Breast epithelium (tissue), 4 donors: ENCODE results near the gene CCDC85A. TPM values are rescaled to one million over a fixed set of nuclear protein-coding genes. Genes with fewer than 3 reads are reported as not detected.

Experiments
- DNase-seq, 2 donors: peaks; one replicate each; pipeline ENCODE4 v3.0.0-alpha.2; 2019; ENCODE audit warnings: low spot score in 2 of 2
- H3K27ac ChIP-seq, 2 donors: fragments of 200-600 bp; sonication (generic) in 1 of 2; one replicate each; pipeline ENCODE4 v1.5.1; 2016 to 2019; ENCODE audit warnings: mild to moderate bottlenecking in 1 of 2
- H3K27me3 ChIP-seq, 2 donors: fragments of 200-600 bp; sonication (generic) in 1 of 2; one replicate each; pipeline versions ENCODE4 v1.5.1 to v1.6.0; 2017 to 2019; ENCODE audit warnings: control low read depth in 1 of 2, mild to moderate bottlenecking in 1 of 2
- H3K36me3 ChIP-seq: fragments of 200-600 bp; one replicate; pipeline ENCODE4 v1.5.1; 2019
- H3K4me1 ChIP-seq, 2 donors: fragments of 200-600 bp; sonication (generic); one replicate each; pipeline ENCODE4 v1.5.1; 2016 to 2019; ENCODE audit warnings: control low read depth in 1 of 2
- H3K4me3 ChIP-seq, 3 donors: fragments of 200-600 bp; sonication (generic); 1 replicate in 2 of 3; 2 replicates in 1 of 3; pipeline ENCODE4 v1.5.1; 2016 to 2019; ENCODE audit warnings: mild to moderate bottlenecking in 3 of 3, moderate library complexity in 2 of 3
- H3K9me3 ChIP-seq, 2 donors: fragments of 200-600 bp; sonication (generic) in 1 of 2; one replicate each; pipeline ENCODE4 v1.5.1; 2016 to 2019; ENCODE audit warnings: control low read depth in 1 of 2
- CTCF ChIP-seq, 3 donors: fragments of 450-650 bp; IDR thresholded peaks; one replicate each; pipeline ENCODE4 v1.5.1; 2016 to 2017; ENCODE audit warnings: antibody characterized with exemption in 3 of 3, mild to moderate bottlenecking in 3 of 3, moderate library complexity in 3 of 3
- POLR2A ChIP-seq: fragments of 450-650 bp; IDR thresholded peaks from one replicate; pipeline ENCODE4 v1.6.1; 2016; ENCODE audit warnings: antibody characterized with exemption, mild to moderate bottlenecking, moderate library complexity
- POLR2AphosphoS5 ChIP-seq, 3 donors: sonication (generic); formaldehyde crosslinking; IDR thresholded peaks; one replicate each; pipeline ENCODE4 v1.6.1; 2017; ENCODE audit warnings: antibody characterized with exemption in 3 of 3
- intact Hi-C: fragments of 100-400 bp; cut with DNase I; formaldehyde crosslinking; loops from one replicate; pipeline ENCODE4 v1.15.1; 2023; ENCODE audit warnings: low total_unique reads
- total RNA-seq, 3 donors: library from RNA; depleted of rRNA; stranded (reverse); fragments of >200 nt; gene quantifications; one replicate each; pipeline ENCODE4 v1.1.0, GENCODE V29; 2016

Gene CCDC85A
- total RNA-seq, 3 donors from 2014 or later, result 3.1 to 11.5 (median 7.5) TPM

- H3K9me3 ChIP-seq, result no peaks in the 10 kb centered on the region
- H3K4me3 ChIP-seq, result no peak overlapping the region
- DNase-seq, result no peak
- H3K36me3 ChIP-seq, result no peaks in the 10 kb centered on the region
- intact Hi-C loops, result no loop called here
- no peaks in the 10 kb centered on the region for H3K4me1 ChIP-seq
- TF ChIP-seq CTCF (IDR thresholded peaks at IDR 0.05) (no peak), POLR2A (no peak), POLR2AphosphoS5 (IDR thresholded peaks at IDR 0.05) (no peak)
- no peak overlapping the region for H3K27ac ChIP-seq
- no peaks in the 10 kb centered on the region for H3K27me3 ChIP-seq
Measured at GRCh38 chr2:56271275-56271674, 87.5 kb downstream of the CCDC85A start.

GRCh38 chr2:56285224-56285623 lies 101.4 kb downstream of the CCDC85A start:
- DNase-seq, result no peak
- intact Hi-C loops, result no loop called here
- H3K9me3 ChIP-seq, result no peaks in the 10 kb centered on the region
- no peaks in the 10 kb centered on the region for H3K36me3 ChIP-seq
- H3K4me1 ChIP-seq, result no peaks in the 10 kb centered on the region
- H3K27ac ChIP-seq, result no peak overlapping the region
- H3K4me3 ChIP-seq, result no peak overlapping the region
- H3K27me3 ChIP-seq, result no peaks in the 10 kb centered on the region
- TF ChIP-seq POLR2AphosphoS5 (IDR thresholded peaks at IDR 0.05), result no peak

GRCh38 chr2:56286936-56287335 lies 103.1 kb downstream of the CCDC85A start:
- no peak overlapping the region for H3K27ac ChIP-seq
- no peaks in the 10 kb centered on the region for H3K27me3 ChIP-seq
- intact Hi-C loops, result no loop called here
- H3K4me3 ChIP-seq, result no peak overlapping the region
- H3K4me1 ChIP-seq, result no peaks in the 10 kb centered on the region
- TF ChIP-seq POLR2A (no peak), POLR2AphosphoS5 (IDR thresholded peaks at IDR 0.05) (no peak), CTCF (IDR thresholded peaks at IDR 0.05) (no peak)
- H3K9me3 ChIP-seq, result no peaks in the 10 kb centered on the region
- no peaks in the 10 kb centered on the region for H3K36me3 ChIP-seq
- no peak for DNase-seq

- DNase-seq, result no peak
- TF ChIP-seq POLR2AphosphoS5 (IDR thresholded peaks at IDR 0.05) (no peak), CTCF (IDR thresholded peaks at IDR 0.05) (no peak), POLR2A (no peak)
- no peaks in the 10 kb centered on the region for H3K4me1 ChIP-seq
- H3K27me3 ChIP-seq, result no peaks in the 10 kb centered on the region
- intact Hi-C loops, result no loop called here
- no peaks in the 10 kb centered on the region for H3K36me3 ChIP-seq
- H3K9me3 ChIP-seq, result no peaks in the 10 kb centered on the region
- no peak overlapping the region for H3K4me3 ChIP-seq
- no peak overlapping the region for H3K27ac ChIP-seq
Measured at GRCh38 chr2:56287508-56287907, 103.7 kb downstream of the CCDC85A start.

GRCh38 chr2:56287974-56288373 lies 104.2 kb downstream of the CCDC85A start:
- no peak overlapping the region for H3K27ac ChIP-seq
- intact Hi-C loops, result no loop called here

More at GRCh38 chr2:56287974-56288373, 104.2 kb downstream of the CCDC85A start:
- Histone ChIP-seq H3K9me3 (no peaks in the 10 kb centered on the region), H3K27me3 (no peaks in the 10 kb centered on the region), H3K4me3 (no peak overlapping the region), H3K36me3 (no peaks in the 10 kb centered on the region), H3K4me1 (no peaks in the 10 kb centered on the region)
- TF ChIP-seq CTCF (IDR thresholded peaks at IDR 0.05) (no peak), POLR2A (no peak), POLR2AphosphoS5 (IDR thresholded peaks at IDR 0.05) (no peak)
- no peak for DNase-seq
